NCI-H2029 (cell line): ENCODE data around the gene TNFRSF11A.

Source experiments
- DNase-seq: peaks from one replicate; lab custom pipeline; 2025; lab: John Stamatoyannopoulos, UW

The TNFRSF11A gene

DNA sequence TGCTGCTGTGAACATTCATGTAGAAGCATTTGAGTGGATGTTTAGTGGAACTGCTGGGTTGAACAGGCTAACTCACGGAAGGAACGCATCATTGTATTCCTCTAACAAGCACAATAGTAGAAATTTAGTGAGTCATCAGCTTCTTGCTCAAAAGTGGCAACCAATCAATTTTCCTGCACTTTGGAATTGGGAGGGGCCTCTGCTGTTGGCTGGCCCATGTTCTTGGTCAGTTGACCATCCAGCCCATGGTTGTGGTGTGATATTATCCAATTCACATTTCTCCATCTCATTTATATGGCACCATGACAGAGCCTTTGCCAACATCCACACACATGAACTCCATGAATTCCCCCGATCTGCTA, 95.0 kb downstream of the TNFRSF11A start:
- no peak for DNase-seq

DNA sequence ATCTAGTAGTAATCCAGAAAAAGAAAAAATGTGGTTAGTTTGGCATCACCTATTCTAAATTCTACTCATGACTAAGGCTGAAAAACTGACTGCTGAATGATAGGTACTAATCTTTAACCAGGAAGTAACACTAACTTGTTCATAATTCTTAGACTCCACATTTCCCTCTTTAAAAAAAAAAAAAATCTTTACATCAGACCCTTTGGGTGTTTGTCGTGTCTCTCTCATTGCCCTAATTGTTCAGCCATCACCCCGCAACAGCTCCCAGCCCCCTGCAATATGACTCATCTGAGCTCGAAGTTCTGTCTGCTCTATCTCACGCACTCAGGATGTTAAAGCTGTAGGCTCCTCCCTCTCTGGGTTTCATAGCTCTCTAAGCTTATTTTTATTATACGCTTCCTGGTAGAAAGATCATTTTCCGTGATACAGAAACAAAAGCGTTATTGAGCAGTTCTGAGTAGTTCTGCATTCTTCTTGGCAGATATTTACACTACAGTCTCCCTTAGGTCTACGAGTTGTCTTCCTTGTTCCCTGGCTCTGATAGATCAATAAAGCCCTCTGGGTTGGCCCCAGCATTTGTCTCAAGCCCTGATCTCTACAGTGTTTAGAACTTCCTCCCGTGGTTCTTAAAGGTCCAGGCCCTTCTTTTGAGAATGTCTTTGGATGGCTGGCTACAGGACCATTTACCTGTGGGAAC, 95.6 kb downstream of the TNFRSF11A start:
- no peak for DNase-seq

DNA sequence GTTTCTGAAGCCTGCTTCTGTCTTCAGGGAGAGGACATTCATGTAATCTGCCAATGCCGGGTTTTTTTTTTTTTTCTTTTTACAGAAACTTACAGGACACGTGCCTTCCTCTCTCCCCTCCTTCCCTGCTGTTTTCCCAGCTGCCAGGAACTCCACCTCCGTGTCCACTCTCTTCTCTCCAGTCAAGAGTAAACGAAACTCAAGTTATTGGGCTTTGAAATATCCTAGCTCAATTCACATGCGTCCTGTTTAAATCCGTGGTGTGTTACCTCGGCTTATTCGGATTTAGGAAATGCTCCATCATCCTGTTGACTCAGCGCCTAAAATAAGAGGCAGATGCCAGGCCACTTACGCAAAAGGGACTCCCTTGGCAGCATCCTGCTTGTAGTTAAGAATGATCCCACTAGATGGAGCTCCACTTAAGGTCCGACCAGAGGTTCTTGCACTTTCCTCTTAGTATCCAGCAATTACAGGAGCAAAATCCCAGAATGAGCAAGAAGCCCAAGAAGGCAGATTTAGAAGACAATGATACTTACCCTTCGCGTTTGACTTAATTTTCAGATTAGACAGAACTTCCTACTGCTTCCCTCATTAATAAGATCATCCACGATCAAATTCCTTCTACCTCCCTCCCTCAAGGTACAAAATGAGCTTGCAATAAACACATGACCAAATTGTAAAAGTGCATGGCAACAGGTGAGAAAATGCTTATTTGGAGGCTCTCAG, 100.5 kb downstream of the TNFRSF11A start:
- peak; percentile 20 for DNase-seq

DNA sequence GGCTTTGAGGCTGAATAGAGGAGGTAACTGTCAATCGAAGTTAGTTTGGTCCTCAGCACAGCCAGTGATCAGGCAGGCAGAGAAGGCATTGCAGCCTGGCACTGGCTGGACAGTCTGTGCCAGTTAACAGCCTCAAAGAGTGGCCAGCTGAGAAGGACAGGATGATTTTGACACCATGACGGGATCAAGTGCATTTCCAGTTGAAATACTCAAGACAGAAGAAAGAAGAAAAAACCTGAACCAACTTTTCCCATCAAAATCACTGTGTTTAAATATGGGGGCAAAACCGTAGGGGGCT, 101.0 kb downstream of the TNFRSF11A start:
- DNase-seq, result no peak

DNA sequence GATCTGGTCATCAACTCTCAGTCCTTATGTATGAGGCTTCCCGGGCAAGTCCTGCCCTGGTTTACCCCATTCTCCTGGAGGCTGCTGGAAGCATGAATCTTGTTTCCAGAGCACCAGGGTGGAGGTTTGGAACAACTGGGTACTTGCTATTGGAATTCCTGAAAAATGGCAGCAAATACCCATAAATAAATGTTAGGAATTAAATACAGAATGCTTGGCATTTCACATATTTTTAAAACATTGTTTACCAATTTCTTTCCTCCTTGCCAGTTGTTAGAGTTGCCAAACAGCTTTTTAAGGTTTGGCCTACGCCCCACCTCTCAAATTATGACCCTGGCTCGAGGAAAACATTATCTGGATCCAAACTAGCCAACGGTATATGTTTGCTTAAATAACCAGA, 107.1 kb downstream of the TNFRSF11A start:
- DNase-seq, result no peak

DNA sequence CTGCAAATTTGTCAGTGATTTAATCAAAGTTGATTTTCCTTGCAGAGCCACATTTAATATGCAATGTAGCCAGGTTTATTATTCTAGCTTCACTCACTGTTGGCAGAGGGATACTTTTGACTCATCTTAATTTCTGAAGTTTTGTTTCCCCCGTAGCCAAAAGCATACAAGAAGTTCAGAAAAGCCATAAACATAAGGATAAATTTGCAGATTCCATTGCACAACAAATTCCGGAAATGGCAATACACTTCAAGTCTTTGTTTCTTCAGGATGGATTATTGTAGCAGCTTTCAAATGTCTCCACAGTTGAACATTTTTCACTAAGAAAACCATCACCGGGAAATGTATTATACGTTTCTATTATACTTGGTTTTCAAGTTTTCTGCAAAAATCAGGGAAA, 109.7 kb downstream of the TNFRSF11A start:
- no peak for DNase-seq

DNA sequence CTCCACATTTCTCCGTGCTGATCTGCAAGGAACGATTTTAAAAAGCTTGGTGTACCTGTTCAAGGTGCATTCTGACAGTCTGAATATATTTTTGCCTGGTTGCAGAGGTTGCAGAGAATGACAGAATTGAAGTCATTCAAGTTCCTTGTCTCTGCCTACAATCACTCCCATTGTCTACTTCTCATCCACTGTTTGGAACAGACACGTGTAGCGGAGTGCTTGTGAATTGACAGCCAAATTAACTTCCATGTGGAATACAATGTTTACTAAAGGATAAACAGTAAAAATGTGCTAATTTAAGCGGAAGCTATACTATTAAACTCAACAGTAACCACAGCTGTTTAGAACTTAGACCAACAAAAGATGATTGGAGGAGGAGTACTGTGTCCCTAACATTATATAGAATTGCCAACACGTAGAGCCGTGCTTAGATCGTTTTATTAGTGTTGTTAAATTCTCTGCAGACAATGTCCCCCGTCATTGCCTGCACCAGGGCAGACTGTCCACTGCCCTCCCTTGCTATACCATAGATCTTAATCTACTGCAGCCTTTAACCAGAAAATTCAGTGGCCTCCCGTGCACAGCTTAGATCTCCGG, 110.4 kb downstream of the TNFRSF11A start:
- DNase-seq, result no peak

DNA sequence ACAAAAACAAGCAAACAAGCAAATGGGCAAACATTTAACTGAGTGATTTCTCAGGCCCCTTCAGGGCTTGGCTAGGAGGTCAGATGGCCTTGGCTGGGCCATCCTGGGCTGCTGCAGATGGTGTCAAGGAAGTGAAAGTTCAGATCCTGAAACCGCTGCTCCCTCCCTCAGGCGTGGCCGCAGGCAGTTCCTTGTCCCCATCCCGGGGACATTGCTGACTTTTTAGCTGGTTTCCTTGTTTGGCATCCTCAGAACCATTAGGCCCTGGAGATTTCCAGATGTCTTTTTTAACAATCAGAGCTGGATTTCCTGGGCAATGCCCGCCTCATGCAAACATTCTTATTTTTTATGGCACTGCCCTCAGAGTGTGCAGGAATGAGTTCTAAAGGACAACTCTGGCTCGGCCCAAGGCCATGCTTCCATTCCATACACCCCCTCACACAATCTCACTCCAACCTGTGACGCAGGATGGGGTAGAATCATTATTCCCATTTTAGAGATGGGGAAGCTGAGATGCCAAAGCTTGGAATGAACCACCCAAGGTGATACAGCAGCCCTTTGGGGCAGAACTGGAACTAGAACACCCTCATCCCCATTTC, 111.6 kb downstream of the TNFRSF11A start:
- DNase-seq, result no peak

DNA sequence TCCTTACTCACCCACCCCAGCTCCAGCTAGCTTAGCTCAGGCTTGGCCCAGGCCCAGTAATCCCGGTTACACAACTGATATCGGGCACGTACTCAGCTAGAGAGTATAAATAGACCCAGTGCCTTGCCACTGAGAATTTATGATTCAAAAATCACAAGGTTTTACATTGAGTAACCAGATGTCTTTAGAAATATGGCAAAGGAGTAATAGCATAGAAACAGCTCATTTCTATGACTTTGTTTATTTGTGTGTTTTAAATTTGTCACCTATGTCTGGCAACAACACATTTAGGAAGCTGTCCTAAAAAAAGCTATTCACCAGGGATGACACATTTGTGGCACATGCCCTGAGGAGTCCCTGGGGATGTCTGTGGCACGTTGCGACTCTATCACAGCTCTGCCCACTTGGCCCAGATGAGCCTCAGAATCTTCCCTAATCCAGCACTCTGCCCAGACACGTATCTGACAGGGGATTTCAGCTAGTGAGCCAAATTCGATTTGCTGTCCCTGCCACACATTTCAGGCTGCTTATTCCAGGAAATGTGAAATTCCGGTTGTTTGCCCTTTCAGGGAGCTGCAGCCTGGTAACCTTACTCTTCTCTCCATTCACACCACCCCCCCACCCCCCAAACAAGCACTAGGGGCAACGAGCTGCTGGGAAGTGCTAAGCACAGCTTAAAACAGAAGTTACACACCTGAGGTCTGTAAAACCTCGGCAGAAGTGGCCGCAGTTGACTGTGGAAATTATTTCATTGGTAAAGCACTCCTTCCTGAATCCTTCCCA, 112.3 kb downstream of the TNFRSF11A start:
- DNase-seq, result no peak

DNA sequence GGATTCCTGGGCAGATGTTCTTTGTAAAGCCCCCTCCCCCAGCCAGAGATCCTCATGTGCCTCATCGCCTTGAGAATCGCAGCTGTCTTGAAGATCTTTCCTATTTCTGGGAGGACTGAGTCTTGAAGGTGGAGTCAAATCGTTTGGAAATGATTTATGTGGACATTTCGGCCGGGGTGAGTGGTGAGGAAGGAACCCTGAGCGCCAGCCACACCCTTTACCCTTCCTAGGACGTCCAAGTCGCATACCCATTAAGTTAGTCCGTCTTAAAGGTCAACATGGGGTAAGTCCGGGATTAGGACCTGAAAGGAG, 112.9 kb downstream of the TNFRSF11A start:
- DNase-seq, result no peak

DNA sequence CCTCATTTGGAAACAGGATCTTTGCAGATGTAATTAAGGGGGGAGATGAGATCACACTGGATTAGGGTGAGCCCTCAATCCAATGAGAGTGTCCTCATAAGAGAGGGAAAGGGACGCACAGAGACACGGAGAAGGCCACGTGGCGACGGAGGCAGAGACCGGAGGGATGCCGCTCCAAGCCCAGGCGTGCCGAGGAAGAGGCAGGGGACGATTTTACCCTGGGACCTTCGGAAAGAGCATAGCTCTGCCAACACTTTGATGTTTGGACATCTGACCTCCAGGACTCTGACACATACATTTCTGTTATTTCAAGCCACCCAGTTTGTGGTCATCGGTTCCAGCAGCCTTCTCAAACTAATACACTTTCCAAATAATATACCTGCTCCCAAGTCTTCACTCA, 113.3 kb downstream of the TNFRSF11A start:
- DNase-seq, result no peak

DNA sequence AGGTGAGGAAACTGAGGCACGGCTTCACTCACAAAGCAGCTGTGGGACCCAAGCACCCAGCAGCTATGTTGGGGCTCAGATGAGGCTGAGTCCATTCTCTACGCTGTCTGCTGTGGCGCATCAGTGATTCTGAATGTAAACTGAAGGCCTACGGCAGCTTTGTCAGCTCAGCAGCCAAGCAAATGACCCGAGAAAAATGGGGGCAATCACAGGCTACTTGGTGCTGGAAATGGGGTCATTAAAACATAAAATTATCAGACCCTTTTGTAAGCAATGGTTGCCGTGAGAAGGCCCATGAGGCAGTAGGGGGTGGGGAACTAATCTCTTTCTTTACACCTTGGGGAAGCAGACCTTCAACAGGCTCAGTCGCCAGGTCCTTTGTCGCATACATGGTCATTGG, 113.8 kb downstream of the TNFRSF11A start:
- DNase-seq, result no peak
